Measurements from ENCODE around the gene CLMN. TPM values are rescaled to one million over a fixed set of nuclear protein-coding genes. Genes with fewer than 3 reads are reported as not detected.
A peak's percentile ranks its signal among the peaks of the same experiment; 100 is the strongest.

CLMN gene
- polyA plus RNA-seq (ENCODE audit: insufficient read length in 4 of 4), result 10 to 100 TPM; 21.1 to 27.5 (median 24.8) TPM

DNA sequence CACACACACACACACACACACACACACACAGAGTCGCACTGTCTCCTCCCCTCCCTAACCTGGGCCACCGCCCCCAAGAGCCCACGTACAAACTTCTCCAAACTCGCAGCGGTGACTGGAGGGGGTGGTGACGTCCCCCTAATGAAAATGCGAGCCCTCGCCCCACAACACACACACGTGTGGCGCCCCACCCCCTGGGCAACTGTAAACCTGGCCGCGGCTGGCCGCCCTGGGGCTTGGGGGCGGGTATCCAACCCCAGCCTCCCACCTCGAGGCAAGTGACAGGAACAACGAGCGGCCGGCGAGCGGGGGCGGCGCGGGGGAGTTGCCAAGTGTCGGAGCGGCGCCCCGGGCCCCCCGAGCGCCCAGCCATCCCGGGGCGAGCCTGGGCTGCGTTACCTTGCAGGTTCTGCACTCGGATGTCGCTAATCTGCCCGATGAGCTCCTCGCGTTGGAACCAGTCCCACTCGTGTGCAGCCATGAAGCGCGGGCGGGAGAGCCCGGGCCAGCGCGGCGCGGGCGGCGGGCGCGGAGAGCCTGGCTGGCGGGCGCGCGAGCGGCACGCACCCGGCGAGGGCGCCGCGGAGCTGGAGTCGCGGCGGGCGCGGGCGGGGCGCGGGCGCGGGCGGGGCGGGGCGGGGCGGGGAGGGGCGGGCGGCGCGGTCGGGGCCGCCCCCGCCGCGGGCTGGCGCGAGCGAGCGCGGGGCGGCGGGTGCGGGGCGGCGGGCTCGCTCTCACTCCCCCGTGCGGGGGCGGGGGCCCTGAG lies at the start of gene CLMN:
Gene CLMN, minus strand, starts transcription at position 597 of the 766 bp plus-strand sequence. Its CDS starts 116 bp downstream, at position 481.
- DNase-seq (ENCODE audit: low read depth in 4 of 4, low spot score in 3 of 4), result peak in 1 of 4 donors; percentile 52

DNA sequence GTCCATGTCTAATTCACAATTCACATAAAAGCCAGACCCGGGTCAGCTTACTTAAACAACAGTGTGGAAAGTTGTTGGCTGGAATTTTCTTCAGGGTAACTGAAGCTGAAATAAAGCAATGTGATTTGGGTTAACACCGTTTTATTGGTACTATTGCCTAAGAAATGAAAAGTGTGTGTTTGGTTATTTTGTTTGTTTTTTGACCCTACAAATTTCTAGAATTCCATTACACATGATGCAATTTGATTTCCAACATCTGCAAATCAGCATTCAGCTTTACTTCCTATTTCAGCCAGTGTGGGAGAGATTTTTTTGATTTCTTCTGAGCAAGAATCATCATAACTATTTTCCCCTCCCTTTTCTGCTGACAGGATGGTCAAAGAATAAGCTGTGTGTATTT lies 45.7 kb upstream of the CLMN start:
- no peak for DNase-seq (ENCODE audit: low read depth in 4 of 4, low spot score in 3 of 4)

GRCh38 chr14:95364481-95365209 lies 44.9 kb upstream of the CLMN start:
- no peak for DNase-seq (ENCODE audit: low read depth in 4 of 4, low spot score in 3 of 4)

DNA sequence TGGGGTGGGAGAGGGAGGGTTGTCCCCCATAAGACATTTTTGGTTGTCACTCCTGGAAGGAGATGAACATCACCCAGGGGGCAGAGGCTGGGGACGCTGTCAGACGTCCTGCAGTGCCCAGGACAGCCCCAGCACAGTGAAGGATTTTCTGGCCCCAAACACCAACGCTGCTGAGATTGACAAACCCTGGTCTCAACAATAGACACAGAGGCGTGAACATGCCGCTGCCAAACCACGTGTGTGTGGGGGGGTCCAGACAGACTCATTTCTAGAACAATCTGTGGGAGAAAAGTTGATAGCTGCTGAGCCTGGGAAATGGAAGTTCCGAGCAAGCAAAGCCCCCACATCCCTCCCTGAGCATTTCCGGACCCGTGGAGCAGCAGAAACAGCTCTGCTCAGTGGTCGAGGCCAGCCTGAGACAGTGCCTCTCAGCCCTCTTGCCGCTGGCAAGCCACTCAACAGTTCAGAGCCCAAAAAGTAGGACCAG lies 43.8 kb upstream of the CLMN start:
- no peak for DNase-seq (ENCODE audit: low read depth in 4 of 4, low spot score in 3 of 4)

DNA sequence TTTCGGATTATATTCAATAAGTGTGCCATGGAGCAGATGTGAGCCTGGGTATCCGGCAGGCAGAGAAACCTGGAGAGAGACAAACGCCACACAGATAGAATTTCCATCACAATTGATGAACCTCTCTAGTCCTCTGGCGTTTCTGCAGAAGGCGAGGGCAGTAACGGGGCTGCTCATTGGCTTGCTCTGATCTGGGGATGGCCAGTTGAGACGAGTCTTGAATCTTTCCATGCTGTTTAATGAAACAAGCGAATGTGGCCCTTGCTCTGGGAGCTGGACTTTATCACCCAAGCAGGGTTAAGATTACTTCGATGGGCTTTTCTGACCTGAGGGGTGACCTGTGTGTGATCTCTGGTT lies 42.4 kb upstream of the CLMN start:
- no peak for DNase-seq (ENCODE audit: low read depth in 4 of 4, low spot score in 3 of 4)

GRCh38 chr14:95361373-95362137 lies 41.8 kb upstream of the CLMN start:
- no peak for DNase-seq (ENCODE audit: low read depth in 4 of 4, low spot score in 3 of 4)

DNA sequence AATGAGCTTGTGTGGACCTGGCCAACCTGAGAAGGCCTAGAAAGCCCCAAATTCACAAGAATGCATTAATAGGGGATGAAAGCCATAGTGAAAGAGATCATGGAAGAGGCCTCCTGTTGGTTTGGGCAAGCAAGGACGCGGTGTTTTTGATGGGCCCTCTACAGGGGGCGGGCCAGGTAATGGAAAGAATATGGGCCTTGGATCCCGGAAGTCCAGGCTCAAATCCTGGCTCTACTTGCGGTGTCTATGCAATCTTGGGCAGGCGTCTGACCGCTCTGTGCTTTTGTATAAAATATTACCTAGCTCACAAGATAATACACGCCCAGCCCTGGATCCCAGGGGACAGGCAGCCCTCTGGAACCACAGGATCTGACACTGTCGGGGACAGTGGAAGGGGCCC lies 41.1 kb upstream of the CLMN start:
- DNase-seq (ENCODE audit: low read depth in 4 of 4, low spot score in 3 of 4), result no peak

GRCh38 chr14:95359994-95360826 lies 40.5 kb upstream of the CLMN start:
- no peak for DNase-seq (ENCODE audit: low read depth in 4 of 4, low spot score in 3 of 4)

GRCh38 chr14:95356245-95356869 lies 36.6 kb upstream of the CLMN start:
- DNase-seq (ENCODE audit: low read depth in 4 of 4, low spot score in 3 of 4), result no peak

- DNase-seq (ENCODE audit: low read depth in 4 of 4, low spot score in 3 of 4), result no peak
These were observed 35.7 kb upstream of the CLMN start for GRCh38 chr14:95355422-95355821.

GRCh38 chr14:95354834-95355233 lies 35.1 kb upstream of the CLMN start:
- DNase-seq (ENCODE audit: low read depth in 4 of 4, low spot score in 3 of 4), result no peak

- DNase-seq (ENCODE audit: low read depth in 4 of 4, low spot score in 3 of 4), result no peak
These were observed 34.0 kb upstream of the CLMN start for GRCh38 chr14:95353664-95354063.

- no peak for DNase-seq (ENCODE audit: low read depth in 4 of 4, low spot score in 3 of 4)
These were observed 33.3 kb upstream of the CLMN start for GRCh38 chr14:95353007-95353406.

GRCh38 chr14:95352481-95352880 lies 32.8 kb upstream of the CLMN start:
- DNase-seq (ENCODE audit: low read depth in 4 of 4, low spot score in 3 of 4), result no peak

GRCh38 chr14:95349241-95349640 lies 29.5 kb upstream of the CLMN start:
- no peak for DNase-seq (ENCODE audit: low read depth in 4 of 4, low spot score in 3 of 4)

DNA sequence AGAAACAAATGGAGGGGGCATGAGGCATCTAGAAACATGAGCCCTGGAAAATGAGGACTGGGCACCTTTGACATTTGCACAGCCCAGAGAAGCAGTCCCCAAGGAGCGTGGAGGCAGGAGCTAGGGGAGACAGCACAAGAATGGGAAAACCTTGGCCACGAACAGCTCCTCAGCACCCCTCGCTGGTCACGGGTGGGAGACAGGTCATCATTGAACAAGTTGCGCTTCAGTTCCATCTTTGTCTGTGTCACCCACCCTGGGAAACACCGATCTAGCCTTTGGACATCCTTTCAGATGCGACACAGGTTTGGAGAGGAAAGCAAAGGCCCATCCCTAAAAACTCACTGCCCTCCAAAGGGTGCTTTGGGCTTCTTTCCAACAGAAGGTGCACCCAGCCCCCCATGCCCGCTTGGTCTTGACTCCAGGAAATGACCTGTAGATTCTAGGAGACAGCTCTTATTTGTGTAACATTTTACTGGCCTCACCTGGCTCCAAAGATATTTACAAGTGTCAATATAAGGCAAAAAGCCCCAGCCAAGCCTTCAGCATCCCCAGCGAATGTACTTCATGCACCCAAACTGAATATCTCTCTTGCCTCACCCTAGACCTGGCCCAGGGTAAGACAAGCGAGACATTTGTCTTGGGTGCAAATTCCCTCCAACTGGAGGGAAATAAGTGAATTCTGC lies 28.8 kb upstream of the CLMN start:
- DNase-seq (ENCODE audit: low read depth in 4 of 4, low spot score in 3 of 4), result no peak

GRCh38 chr14:95346820-95347219 lies 27.1 kb upstream of the CLMN start:
- no peak for DNase-seq (ENCODE audit: low read depth in 4 of 4, low spot score in 3 of 4)

GRCh38 chr14:95346266-95346665 lies 26.6 kb upstream of the CLMN start:
- DNase-seq (ENCODE audit: low read depth in 4 of 4, low spot score in 3 of 4), result no peak

DNA sequence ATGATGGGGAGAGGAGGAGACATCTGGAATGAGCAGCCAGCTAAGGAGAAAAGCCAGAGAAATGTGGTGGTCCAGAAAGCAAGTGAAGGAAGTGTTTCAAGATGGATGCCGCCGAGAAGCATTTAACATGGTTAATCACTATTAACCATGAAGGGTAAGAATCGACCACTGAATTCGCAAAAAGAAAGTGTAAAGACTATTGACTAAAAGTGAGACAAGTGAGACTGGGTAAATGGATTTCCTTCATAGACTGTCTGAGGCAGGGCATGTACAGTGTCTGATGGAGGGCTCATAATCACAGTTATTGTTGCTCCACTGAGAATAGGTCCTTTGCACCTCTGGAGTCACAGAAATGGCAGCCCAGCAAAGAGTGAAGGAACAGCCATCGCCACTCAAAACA lies 25.3 kb upstream of the CLMN start:
- DNase-seq (ENCODE audit: low read depth in 4 of 4, low spot score in 3 of 4), result no peak
